ENCODE measurements around the gene WNK1.

WNK1 gene

DNA sequence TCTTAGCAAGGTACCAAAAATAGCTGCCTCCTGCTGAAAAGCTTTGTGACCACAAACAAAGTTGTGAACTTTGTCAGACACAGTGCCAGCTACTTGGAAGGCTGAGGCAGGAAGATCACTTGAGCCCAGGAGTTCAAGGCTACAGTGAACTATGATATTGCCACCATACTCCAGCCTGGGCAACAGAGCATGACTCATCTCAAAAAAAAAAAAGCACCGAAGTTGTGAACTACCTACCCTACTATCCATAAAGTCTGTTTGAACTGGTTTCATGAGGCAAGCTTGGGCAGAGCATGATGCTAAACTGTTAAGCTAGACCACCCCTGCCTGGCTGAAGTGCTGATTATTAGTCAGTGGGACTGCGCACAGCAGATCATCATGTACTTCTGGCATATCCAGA lies 121.6 kb downstream of the WNK1 start:
- no peaks in the 10 kb centered on the region for H3K9me3 ChIP-seq (ENCODE audit: control insufficient read depth, low read length)
- H3K4me2 ChIP-seq (ENCODE audit: low read length) = no peak overlapping the region
- no peak overlapping the region for H3K27ac ChIP-seq
- no peaks in the 10 kb centered on the region for H3K79me2 ChIP-seq
- H3K4me3 ChIP-seq (ENCODE audit: low read depth, low read length) = no peak overlapping the region
- H3K27me3 ChIP-seq (ENCODE audit: control insufficient read depth, insufficient read depth, low read length) = no peaks in the 10 kb centered on the region
- no peaks in the 10 kb centered on the region for H3K4me1 ChIP-seq
- no peak overlapping the region for H3K9ac ChIP-seq
- H3K36me3 ChIP-seq (ENCODE audit: control insufficient read depth, insufficient read depth, low read length) = no peaks in the 10 kb centered on the region
- TF ChIP-seq, protein P1, sequence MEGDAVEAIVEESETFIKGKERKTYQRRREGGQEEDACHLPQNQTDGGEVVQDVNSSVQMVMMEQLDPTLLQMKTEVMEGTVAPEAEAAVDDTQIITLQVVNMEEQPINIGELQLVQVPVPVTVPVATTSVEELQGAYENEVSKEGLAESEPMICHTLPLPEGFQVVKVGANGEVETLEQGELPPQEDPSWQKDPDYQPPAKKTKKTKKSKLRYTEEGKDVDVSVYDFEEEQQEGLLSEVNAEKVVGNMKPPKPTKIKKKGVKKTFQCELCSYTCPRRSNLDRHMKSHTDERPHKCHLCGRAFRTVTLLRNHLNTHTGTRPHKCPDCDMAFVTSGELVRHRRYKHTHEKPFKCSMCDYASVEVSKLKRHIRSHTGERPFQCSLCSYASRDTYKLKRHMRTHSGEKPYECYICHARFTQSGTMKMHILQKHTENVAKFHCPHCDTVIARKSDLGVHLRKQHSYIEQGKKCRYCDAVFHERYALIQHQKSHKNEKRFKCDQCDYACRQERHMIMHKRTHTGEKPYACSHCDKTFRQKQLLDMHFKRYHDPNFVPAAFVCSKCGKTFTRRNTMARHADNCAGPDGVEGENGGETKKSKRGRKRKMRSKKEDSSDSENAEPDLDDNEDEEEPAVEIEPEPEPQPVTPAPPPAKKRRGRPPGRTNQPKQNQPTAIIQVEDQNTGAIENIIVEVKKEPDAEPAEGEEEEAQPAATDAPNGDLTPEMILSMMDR (IDR thresholded peaks at IDR 0.05) = no peak
- no peak overlapping the region for H2AFZ ChIP-seq

DNA sequence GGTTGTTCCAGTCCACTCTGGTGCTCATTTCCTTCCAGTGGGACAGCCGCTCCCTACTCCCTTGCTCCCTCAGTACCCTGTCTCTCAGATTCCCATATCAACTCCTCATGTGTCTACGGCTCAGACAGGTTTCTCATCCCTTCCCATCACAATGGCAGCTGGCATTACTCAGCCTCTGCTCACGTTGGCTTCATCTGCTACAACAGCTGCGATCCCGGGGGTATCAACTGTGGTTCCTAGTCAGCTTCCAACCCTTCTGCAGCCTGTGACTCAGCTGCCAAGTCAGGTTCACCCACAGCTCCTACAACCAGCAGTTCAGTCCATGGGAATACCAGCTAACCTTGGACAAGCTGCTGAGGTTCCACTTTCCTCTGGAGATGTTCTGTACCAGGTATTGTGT lies 127.3 kb downstream of the WNK1 start:
- Histone ChIP-seq H3K27me3 (ENCODE audit: control insufficient read depth, insufficient read depth, low read length) (no peaks in the 10 kb centered on the region), H3K79me2 (no peaks in the 10 kb centered on the region), H3K4me3 (ENCODE audit: low read depth, low read length) (no peak overlapping the region), H3K9me3 (ENCODE audit: control insufficient read depth, low read length) (no peaks in the 10 kb centered on the region), H2AFZ (no peak overlapping the region), H3K27ac (no peak overlapping the region), H3K9ac (no peak overlapping the region), H3K4me1 (peaks cover 9% of the 10 kb centered on the region), H3K36me3 (ENCODE audit: control insufficient read depth, insufficient read depth, low read length) (no peaks in the 10 kb centered on the region), H3K4me2 (ENCODE audit: low read length) (no peak overlapping the region)
- TF ChIP-seq, protein P1 (IDR thresholded peaks at IDR 0.05) = no peak

DNA sequence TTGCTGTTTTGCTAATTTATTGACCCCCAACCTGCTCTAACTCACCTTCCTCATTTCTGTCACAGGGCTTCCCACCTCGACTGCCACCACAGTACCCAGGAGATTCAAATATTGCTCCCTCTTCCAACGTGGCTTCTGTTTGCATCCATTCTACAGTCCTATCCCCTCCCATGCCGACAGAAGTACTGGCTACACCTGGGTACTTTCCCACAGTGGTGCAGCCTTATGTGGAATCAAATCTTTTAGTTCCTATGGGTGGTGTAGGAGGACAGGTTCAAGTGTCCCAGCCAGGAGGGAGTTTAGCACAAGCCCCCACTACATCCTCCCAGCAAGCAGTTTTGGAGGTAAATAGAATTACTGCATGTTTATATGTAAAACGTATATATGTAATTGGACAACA lies 128.3 kb downstream of the WNK1 start:
- TF ChIP-seq, protein P1 (IDR thresholded peaks at IDR 0.05) = no peak
- Histone ChIP-seq H3K4me1 (peaks cover 11% of the 10 kb centered on the region), H3K27me3 (ENCODE audit: control insufficient read depth, insufficient read depth, low read length) (no peaks in the 10 kb centered on the region), H3K36me3 (ENCODE audit: control insufficient read depth, insufficient read depth, low read length) (no peaks in the 10 kb centered on the region), H3K4me2 (ENCODE audit: low read length) (no peak overlapping the region), H3K9ac (no peak overlapping the region), H3K4me3 (ENCODE audit: low read depth, low read length) (no peak overlapping the region), H3K27ac (no peak overlapping the region), H2AFZ (no peak overlapping the region), H3K79me2 (no peaks in the 10 kb centered on the region), H3K9me3 (ENCODE audit: control insufficient read depth, low read length) (no peaks in the 10 kb centered on the region)

DNA sequence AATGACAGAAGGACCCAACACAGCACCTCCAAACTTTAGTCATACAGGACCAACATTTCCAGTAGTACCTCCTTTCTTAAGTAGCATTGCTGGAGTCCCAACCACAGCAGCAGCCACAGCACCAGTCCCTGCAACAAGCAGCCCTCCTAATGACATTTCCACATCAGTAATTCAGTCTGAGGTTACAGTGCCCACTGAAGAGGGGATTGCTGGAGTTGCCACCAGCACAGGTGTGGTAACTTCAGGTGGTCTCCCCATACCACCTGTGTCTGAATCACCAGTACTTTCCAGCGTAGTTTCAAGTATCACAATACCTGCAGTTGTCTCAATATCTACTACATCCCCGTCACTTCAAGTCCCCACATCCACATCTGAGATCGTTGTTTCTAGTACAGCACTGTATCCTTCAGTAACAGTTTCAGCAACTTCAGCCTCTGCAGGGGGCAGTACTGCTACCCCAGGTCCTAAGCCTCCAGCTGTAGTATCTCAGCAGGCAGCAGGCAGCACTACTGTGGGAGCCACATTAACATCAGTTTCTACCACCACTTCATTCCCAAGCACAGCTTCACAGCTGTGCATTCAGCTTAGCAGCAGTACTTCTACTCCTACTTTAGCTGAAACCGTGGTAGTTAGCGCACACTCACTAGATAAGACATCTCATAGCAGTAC lies 132.5 kb downstream of the WNK1 start:
- no peak overlapping the region for H3K4me3 ChIP-seq (ENCODE audit: low read depth, low read length)
- no peaks in the 10 kb centered on the region for H3K79me2 ChIP-seq
- H3K27me3 ChIP-seq (ENCODE audit: control insufficient read depth, insufficient read depth, low read length) = no peaks in the 10 kb centered on the region
- no peak overlapping the region for H3K4me2 ChIP-seq (ENCODE audit: low read length)
- H3K27ac ChIP-seq = no peak overlapping the region
- TF ChIP-seq, protein P1 (IDR thresholded peaks at IDR 0.05) = no peak
- no peak overlapping the region for H2AFZ ChIP-seq
- no peak overlapping the region for H3K9ac ChIP-seq
- H3K36me3 ChIP-seq (ENCODE audit: control insufficient read depth, insufficient read depth, low read length) = no peaks in the 10 kb centered on the region
- no peaks in the 10 kb centered on the region for H3K9me3 ChIP-seq (ENCODE audit: control insufficient read depth, low read length)
- peaks cover 11% of the 10 kb centered on the region for H3K4me1 ChIP-seq

DNA sequence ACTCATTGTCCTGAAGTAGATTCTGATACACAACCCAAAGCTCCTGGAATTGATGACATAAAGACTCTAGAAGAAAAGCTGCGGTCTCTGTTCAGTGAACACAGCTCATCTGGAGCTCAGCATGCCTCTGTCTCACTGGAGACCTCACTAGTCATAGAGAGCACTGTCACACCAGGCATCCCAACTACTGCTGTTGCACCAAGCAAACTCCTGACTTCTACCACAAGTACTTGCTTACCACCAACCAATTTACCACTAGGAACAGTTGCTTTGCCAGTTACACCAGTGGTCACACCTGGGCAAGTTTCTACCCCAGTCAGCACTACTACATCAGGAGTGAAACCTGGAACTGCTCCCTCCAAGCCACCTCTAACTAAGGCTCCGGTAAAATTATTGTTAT lies 133.3 kb downstream of the WNK1 start:
- H3K36me3 ChIP-seq (ENCODE audit: control insufficient read depth, insufficient read depth, low read length) = no peaks in the 10 kb centered on the region

More for the DNA sequence above, 133.3 kb downstream of the WNK1 start:
- H3K27ac ChIP-seq = no peak overlapping the region
- no peak overlapping the region for H3K9ac ChIP-seq
- H3K4me2 ChIP-seq (ENCODE audit: low read length) = no peak overlapping the region
- no peaks in the 10 kb centered on the region for H3K79me2 ChIP-seq
- H3K4me3 ChIP-seq (ENCODE audit: low read depth, low read length) = no peak overlapping the region
- H3K9me3 ChIP-seq (ENCODE audit: control insufficient read depth, low read length) = no peaks in the 10 kb centered on the region
- H3K27me3 ChIP-seq (ENCODE audit: control insufficient read depth, insufficient read depth, low read length) = no peaks in the 10 kb centered on the region
- no peak overlapping the region for H2AFZ ChIP-seq
- H3K4me1 ChIP-seq = peaks cover 11% of the 10 kb centered on the region
- TF ChIP-seq, protein P1 (IDR thresholded peaks at IDR 0.05) = no peak

Data from parathyroid adenoma (tissue), 2 donors.